ENCODE measurements around the gene DACT2. TPM values are rescaled to one million over a fixed set of nuclear protein-coding genes. Genes with fewer than 3 reads are reported as not detected.

The DACT2 gene
- total RNA-seq, 3 donors from 2014 or later (not counting 1 experiment from before 2014, with no cell fraction given) = not detected

DNA sequence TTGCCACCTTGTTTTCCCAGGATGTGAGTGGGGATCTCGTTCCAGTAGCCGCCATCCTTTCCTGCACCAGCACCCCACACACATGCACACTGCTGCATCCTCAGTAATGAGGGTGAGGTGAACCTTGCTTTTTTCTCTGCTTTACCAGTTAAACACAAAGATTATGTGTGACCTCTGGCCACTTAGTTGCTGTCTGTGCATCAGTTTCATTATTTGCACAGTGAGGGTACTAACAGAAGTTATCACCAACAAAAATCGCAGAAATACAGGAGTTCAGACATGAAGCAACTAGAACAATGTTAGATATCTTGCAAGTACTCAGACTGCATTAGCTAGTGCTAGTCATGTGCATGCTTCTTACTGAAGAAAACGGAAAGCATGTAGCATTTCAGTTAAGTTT, 17.4 kb upstream of the DACT2 start:
- Mint-ChIP-seq H3K4me1 (no peaks in the 10 kb centered on the region), H3K27ac (no peak overlapping the region), H3K9me3 (no peaks in the 10 kb centered on the region), H3K27me3 (ENCODE audit: low read depth in 2 of 2) (peaks cover 6 to 15% of the 10 kb centered on the region in 2 donors), H3K36me3 (no peaks in the 10 kb centered on the region), H3K4me3 (no peak overlapping the region)
- H3K27me3 ChIP-seq (ENCODE audit: control insufficient read depth, insufficient read depth, low read length) = no peaks in the 10 kb centered on the region
- no peak for ATAC-seq
- H3K27ac ChIP-seq (ENCODE audit: low read length) = no peak overlapping the region
- no peaks in the 10 kb centered on the region for H3K4me1 ChIP-seq (ENCODE audit: control insufficient read depth, insufficient read depth, low read length)
- H3K9me3 ChIP-seq (ENCODE audit: control insufficient read depth, insufficient read depth, low read length) = no peaks in the 10 kb centered on the region
- intact Hi-C loops (cut with micrococcal nuclease) = no loop called here
- DNase-seq = no peak
- no peak overlapping the region for H3K4me3 ChIP-seq (ENCODE audit: low read length)
- WGBS (ENCODE audit: insufficient coverage) = 86% methylated on average over 2 of the region's 4 CpGs
- H3K36me3 ChIP-seq (ENCODE audit: control insufficient read depth, insufficient read depth, low read length) = no peaks in the 10 kb centered on the region
- TF ChIP-seq, protein P1, sequence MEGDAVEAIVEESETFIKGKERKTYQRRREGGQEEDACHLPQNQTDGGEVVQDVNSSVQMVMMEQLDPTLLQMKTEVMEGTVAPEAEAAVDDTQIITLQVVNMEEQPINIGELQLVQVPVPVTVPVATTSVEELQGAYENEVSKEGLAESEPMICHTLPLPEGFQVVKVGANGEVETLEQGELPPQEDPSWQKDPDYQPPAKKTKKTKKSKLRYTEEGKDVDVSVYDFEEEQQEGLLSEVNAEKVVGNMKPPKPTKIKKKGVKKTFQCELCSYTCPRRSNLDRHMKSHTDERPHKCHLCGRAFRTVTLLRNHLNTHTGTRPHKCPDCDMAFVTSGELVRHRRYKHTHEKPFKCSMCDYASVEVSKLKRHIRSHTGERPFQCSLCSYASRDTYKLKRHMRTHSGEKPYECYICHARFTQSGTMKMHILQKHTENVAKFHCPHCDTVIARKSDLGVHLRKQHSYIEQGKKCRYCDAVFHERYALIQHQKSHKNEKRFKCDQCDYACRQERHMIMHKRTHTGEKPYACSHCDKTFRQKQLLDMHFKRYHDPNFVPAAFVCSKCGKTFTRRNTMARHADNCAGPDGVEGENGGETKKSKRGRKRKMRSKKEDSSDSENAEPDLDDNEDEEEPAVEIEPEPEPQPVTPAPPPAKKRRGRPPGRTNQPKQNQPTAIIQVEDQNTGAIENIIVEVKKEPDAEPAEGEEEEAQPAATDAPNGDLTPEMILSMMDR (IDR thresholded peaks at IDR 0.05) = no peak

DNA sequence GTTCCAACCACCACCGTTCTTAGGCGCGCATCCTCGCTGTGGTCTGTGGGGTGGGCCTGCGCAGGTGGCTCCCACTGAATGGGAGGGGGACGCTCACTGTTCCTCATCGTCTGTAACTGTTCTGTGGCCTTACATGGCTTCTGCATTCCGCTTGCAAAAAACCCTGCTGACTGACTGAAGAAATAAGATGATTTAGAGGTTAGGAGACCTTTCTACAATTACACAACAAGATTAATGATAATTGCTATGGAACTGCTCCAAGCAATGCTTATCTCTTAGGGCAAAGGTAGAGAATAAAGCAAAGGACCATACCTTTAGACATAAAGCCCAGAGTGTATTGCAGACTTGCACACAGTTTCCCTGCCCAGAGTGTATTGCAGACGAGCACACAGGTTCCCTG, 14.4 kb upstream of the DACT2 start:
- intact Hi-C loops (cut with micrococcal nuclease) = no loop called here
- Histone ChIP-seq H3K9me3 (ENCODE audit: control insufficient read depth, insufficient read depth, low read length) (no peaks in the 10 kb centered on the region), H3K36me3 (ENCODE audit: control insufficient read depth, insufficient read depth, low read length) (no peaks in the 10 kb centered on the region), H3K27ac (ENCODE audit: low read length) (no peak overlapping the region), H3K4me3 (ENCODE audit: low read length) (no peak overlapping the region), H3K27me3 (ENCODE audit: control insufficient read depth, insufficient read depth, low read length) (no peaks in the 10 kb centered on the region), H3K4me1 (ENCODE audit: control insufficient read depth, insufficient read depth, low read length) (no peaks in the 10 kb centered on the region)
- no peak overlapping the region for H3K27ac Mint-ChIP-seq
- no peak overlapping the region for H3K4me3 Mint-ChIP-seq
- no peak for DNase-seq
- WGBS (ENCODE audit: insufficient coverage) = 93% methylated on average over 7 of the region's 9 CpGs
- H3K27me3 Mint-ChIP-seq (ENCODE audit: low read depth in 2 of 2) = peaks cover 25 to 42% of the 10 kb centered on the region in 2 donors
- H3K4me1 Mint-ChIP-seq = no peaks in the 10 kb centered on the region
- H3K9me3 Mint-ChIP-seq = no peaks in the 10 kb centered on the region
- no peaks in the 10 kb centered on the region for H3K36me3 Mint-ChIP-seq
- ATAC-seq = no peak
- TF ChIP-seq, protein P1 (IDR thresholded peaks at IDR 0.05) = no peak

DNA sequence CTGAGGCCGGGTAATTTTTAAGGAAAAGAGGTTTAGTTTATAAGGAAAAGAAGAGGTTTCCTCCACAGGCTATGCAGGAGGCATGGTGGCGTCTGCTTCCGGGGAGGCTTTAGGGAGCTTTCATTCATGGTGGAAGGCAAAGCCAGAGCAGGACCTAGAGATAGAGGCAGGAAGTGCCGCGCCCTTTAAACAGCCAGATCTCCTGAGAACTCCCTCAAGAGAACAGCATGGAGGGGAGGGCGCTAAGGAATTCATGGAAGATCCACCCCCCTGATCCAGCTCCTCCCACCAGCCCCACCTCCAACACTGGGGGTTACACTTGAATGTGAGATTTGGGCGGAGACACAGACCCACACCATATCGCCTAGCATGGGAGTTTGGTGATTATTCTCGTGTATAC, 13.9 kb upstream of the DACT2 start:
- Mint-ChIP-seq H3K36me3 (no peaks in the 10 kb centered on the region), H3K4me1 (no peaks in the 10 kb centered on the region), H3K27me3 (ENCODE audit: low read depth in 2 of 2) (peaks cover 26 to 45% of the 10 kb centered on the region in 2 donors), H3K27ac (no peak overlapping the region), H3K9me3 (no peaks in the 10 kb centered on the region), H3K4me3 (no peak overlapping the region)
- Histone ChIP-seq H3K36me3 (ENCODE audit: control insufficient read depth, insufficient read depth, low read length) (no peaks in the 10 kb centered on the region), H3K27ac (ENCODE audit: low read length) (no peak overlapping the region), H3K27me3 (ENCODE audit: control insufficient read depth, insufficient read depth, low read length) (no peaks in the 10 kb centered on the region), H3K9me3 (ENCODE audit: control insufficient read depth, insufficient read depth, low read length) (no peaks in the 10 kb centered on the region), H3K4me3 (ENCODE audit: low read length) (no peak overlapping the region), H3K4me1 (ENCODE audit: control insufficient read depth, insufficient read depth, low read length) (no peaks in the 10 kb centered on the region)
- 61% methylated on average over 3 of the region's 9 CpGs for WGBS (ENCODE audit: insufficient coverage)
- TF ChIP-seq, protein P1 (IDR thresholded peaks at IDR 0.05) = no peak
- intact Hi-C loops (cut with micrococcal nuclease) = no loop called here
- no peak for DNase-seq
- ATAC-seq = no peak

DNA sequence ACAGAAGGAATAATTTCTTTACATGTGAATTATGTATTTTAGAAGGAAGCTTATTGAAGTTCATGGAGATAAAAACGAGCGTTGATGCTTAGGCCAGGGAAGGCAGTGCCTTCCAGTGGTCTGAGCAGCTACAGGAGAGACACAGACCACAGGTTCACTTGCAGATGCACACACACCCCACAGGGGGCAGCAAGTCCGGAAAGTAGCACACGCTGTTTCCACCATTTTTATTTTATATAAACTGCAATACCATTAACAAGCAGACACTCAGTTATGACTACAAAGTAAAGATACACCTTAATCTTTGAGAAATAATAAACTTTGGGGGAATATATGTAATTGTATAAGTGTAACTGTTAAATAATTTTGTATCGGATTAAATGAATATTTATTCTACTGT, 13.5 kb upstream of the DACT2 start:
- TF ChIP-seq, protein P1 (IDR thresholded peaks at IDR 0.05) = no peak
- Mint-ChIP-seq H3K4me3 (no peak overlapping the region), H3K4me1 (no peaks in the 10 kb centered on the region), H3K27ac (no peak overlapping the region), H3K9me3 (no peaks in the 10 kb centered on the region), H3K36me3 (no peaks in the 10 kb centered on the region), H3K27me3 (ENCODE audit: low read depth in 2 of 2) (peaks cover 26 to 46% of the 10 kb centered on the region in 2 donors)
- WGBS (ENCODE audit: insufficient coverage) = 75% methylated on average over 5 of the region's 5 CpGs
- H3K4me1 ChIP-seq (ENCODE audit: control insufficient read depth, insufficient read depth, low read length) = no peaks in the 10 kb centered on the region
- no peaks in the 10 kb centered on the region for H3K36me3 ChIP-seq (ENCODE audit: control insufficient read depth, insufficient read depth, low read length)
- no peak overlapping the region for H3K27ac ChIP-seq (ENCODE audit: low read length)
- H3K9me3 ChIP-seq (ENCODE audit: control insufficient read depth, insufficient read depth, low read length) = no peaks in the 10 kb centered on the region
- no peak for DNase-seq
- intact Hi-C loops (cut with micrococcal nuclease) = no loop called here
- H3K4me3 ChIP-seq (ENCODE audit: low read length) = no peak overlapping the region
- no peaks in the 10 kb centered on the region for H3K27me3 ChIP-seq (ENCODE audit: control insufficient read depth, insufficient read depth, low read length)
- ATAC-seq = no peak
